ENCODE results near the gene ME1.

The ME1 gene

GRCh38 chr6:83294676-83295075 lies 136.2 kb downstream of the ME1 start:
- TF ChIP-seq SIN3A (IDR thresholded peaks at IDR 0.05; ENCODE audit: borderline replicate concordance, insufficient read depth, low read length) (no peak), REST (IDR thresholded peaks at IDR 0.05; ENCODE audit: insufficient read depth in 1 of 2, low read depth in 2 of 2, low read length in 2 of 2) (no peak), TAF1 (IDR thresholded peaks at IDR 0.05; ENCODE audit: borderline replicate concordance, insufficient read depth, low read length) (no peak), FOXP2 (optimal IDR thresholded peaks at IDR 0.05; ENCODE audit: borderline replicate concordance, extremely low read depth, extremely low read length, insufficient read depth) (no peak), POLR2AphosphoS5 (IDR thresholded peaks at IDR 0.05; ENCODE audit: low read depth, low read length) (no peak)

GRCh38 chr6:83292900-83293843 lies 137.7 kb downstream of the ME1 start:
- TF ChIP-seq TAF1 (IDR thresholded peaks at IDR 0.05; ENCODE audit: borderline replicate concordance, insufficient read depth, low read length) (no peak), SIN3A (IDR thresholded peaks at IDR 0.05; ENCODE audit: borderline replicate concordance, insufficient read depth, low read length) (no peak), FOXP2 (optimal IDR thresholded peaks at IDR 0.05; ENCODE audit: borderline replicate concordance, extremely low read depth, extremely low read length, insufficient read depth) (no peak), REST (IDR thresholded peaks at IDR 0.05; ENCODE audit: insufficient read depth in 1 of 2, low read depth in 2 of 2, low read length in 2 of 2) (no peak), POLR2AphosphoS5 (IDR thresholded peaks at IDR 0.05; ENCODE audit: low read depth, low read length) (no peak)

- TF ChIP-seq TAF1 (IDR thresholded peaks at IDR 0.05; ENCODE audit: borderline replicate concordance, insufficient read depth, low read length): no peak
- TF ChIP-seq POLR2AphosphoS5 (IDR thresholded peaks at IDR 0.05; ENCODE audit: low read depth, low read length): no peak
- TF ChIP-seq REST (IDR thresholded peaks at IDR 0.05; ENCODE audit: insufficient read depth in 1 of 2, low read depth in 2 of 2, low read length in 2 of 2): no peak
- no peak for TF ChIP-seq FOXP2 (optimal IDR thresholded peaks at IDR 0.05; ENCODE audit: borderline replicate concordance, extremely low read depth, extremely low read length, insufficient read depth)
- TF ChIP-seq SIN3A (IDR thresholded peaks at IDR 0.05; ENCODE audit: borderline replicate concordance, insufficient read depth, low read length): no peak
Measured at GRCh38 chr6:83285917-83286316, 144.9 kb downstream of the ME1 start.

GRCh38 chr6:83273596-83273995 lies 157.3 kb downstream of the ME1 start:
- TF ChIP-seq SIN3A (IDR thresholded peaks at IDR 0.05; ENCODE audit: borderline replicate concordance, insufficient read depth, low read length) (no peak), POLR2AphosphoS5 (IDR thresholded peaks at IDR 0.05; ENCODE audit: low read depth, low read length) (no peak), REST (IDR thresholded peaks at IDR 0.05; ENCODE audit: insufficient read depth in 1 of 2, low read depth in 2 of 2, low read length in 2 of 2) (no peak), FOXP2 (optimal IDR thresholded peaks at IDR 0.05; ENCODE audit: borderline replicate concordance, extremely low read depth, extremely low read length, insufficient read depth) (no peak), TAF1 (IDR thresholded peaks at IDR 0.05; ENCODE audit: borderline replicate concordance, insufficient read depth, low read length) (no peak)
